Measurements from ENCODE around the gene KRTAP2-3.

KRTAP2-3 gene

DNA sequence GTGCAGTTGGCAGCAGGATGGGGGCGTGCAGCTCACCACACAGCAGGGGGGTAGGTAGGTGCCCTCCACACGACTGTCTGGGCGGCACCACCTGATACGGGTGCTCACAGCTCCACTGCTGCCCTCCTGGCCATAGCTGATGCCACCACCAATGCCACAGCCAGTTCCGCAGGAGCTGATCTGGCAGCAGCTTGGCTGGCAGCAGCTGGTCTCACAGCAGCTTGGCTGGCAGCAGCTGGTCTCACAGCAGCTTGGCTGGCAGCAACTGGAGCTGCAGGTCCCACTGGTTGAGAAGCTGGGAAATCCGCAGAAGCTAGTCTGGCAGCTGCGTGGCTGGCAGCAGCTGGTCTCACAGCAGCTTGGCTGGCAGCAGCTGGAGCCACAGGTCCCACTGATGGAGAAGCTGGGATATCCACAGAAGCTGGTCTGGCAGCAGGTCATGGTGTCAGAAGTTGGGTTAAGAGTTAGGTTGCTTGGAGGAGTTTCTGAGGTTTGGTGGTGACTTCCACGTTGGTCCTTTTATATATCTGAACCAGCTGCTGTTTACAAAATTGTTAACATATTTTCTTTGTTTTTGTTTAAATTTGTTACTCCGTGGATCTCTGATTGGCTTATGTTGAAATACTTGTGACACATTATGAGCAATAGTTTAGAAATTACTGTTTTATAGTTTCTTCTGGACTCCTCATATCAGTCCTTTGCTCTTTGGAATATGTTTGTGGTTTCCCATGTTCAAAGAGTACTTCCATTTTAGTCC lies 33.0 kb downstream of the KRTAP2-3 start, which contains the start of gene KRTAP1-5:
Gene KRTAP1-5, minus strand, starts transcription at position 494 of the 757 bp plus-strand sequence. Its CDS starts 53 bp downstream, at position 441.
- DNase-seq, result no peak

GRCh38 chr17:41024697-41025096 lies 35.2 kb downstream of the KRTAP2-3 start:
- DNase-seq, result no peak

DNA sequence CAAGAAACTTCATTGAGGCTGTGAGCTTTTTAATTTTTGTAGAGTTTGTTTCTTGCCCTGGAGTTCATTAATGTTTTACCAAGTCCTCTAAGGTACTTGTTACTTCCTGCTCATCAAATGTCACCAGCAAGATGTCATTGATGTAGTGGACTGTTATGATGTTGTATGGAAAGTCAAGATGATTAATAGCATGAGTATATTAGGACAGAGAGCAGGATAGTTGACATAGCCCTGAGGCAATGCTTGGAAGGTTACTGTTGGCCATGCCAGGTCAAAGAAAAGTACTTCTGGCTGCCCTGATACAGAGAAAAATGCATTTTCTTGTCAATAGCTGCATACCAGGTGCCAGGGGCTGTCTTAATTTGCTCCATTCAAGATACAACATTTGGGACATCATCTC lies 39.6 kb downstream of the KRTAP2-3 start:
- DNase-seq, result no peak

GRCh38 chr17:41019415-41019814 lies 40.5 kb downstream of the KRTAP2-3 start:
- DNase-seq, result no peak

GRCh38 chr17:41018541-41018940 lies 41.4 kb downstream of the KRTAP2-3 start:
- no peak for DNase-seq

- DNase-seq, result no peak
Measured at GRCh38 chr17:41016578-41017215, 43.2 kb downstream of the KRTAP2-3 start.

- no peak for DNase-seq
Measured at GRCh38 chr17:41015454-41015853, 44.5 kb downstream of the KRTAP2-3 start.

DNA sequence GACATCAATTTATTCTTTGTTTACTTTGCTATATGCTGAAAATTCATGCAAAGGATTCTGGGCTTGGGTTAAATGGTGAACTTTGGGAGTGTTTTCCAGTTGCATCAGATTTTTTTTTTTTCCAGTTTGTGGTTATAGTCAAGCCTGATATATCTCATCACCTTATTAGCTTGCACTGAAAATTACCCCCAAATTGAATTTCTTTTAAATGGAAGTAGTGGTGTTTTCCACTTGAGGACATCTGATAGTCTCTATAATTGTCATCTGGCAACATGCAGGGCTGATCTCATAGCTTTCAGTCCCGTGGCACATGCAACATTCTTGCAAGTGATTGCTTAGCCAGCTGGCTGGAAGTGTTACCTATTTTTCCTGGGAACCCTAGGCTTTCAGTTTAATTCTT lies 46.3 kb downstream of the KRTAP2-3 start:
- DNase-seq, result no peak

GRCh38 chr17:41013181-41013580 lies 46.7 kb downstream of the KRTAP2-3 start:
- no peak for DNase-seq

DNA sequence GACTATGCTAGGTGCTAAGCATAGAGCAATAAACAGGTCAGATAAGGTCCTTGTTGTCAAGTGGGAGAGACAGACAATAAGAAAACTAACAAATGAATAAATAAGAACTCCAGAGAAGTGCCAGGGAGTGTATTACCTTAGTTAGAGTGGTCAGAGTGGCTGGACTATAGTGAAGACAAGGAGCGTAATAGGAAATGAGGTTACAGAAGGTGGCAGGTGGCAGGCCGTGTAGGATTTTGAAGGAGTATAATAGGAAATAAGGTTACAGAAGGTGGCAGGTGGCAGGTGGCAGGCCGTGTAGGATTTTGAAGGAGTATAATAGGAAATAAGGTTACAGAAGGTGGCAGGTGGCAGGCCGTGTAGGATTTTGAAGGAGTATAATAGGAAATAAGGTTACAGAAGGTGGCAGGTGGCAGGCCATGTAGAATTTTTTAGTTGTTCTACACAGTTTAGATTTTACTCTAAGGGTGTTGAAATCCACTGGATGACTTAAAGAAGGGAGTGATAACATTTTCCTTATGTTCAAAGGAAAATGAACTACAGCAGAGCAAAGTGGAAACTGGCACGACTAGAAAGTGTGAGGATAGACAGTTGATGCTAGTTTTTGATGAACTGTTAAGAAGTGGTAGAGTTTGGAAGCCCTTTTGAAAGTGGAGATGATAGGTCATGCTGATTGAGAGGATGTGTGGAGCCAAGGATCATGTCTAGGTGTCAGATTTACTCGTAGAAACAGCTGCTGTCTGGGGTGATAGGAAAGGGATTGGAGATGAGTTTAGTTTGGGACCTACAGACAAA lies 47.4 kb downstream of the KRTAP2-3 start:
- no peak for DNase-seq

DNA sequence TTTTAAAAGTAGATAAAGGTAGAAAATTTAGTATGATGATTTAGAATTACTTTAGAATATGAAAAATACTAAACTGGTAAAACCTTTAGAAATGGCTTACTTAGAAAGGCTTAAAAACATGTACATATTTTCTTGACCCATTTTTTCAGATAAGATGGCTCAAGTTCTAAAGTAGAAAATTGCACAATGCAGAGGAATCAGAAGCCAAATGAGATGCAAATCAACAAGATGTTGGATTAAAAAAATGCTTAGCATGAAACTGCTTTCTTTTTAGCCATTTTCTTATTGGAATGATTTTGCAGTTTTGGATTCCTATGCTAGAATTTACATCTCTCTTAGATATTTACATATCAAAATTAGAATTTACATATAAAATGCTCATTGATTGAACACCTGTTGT lies 49.5 kb downstream of the KRTAP2-3 start:
- DNase-seq, result no peak

DNA sequence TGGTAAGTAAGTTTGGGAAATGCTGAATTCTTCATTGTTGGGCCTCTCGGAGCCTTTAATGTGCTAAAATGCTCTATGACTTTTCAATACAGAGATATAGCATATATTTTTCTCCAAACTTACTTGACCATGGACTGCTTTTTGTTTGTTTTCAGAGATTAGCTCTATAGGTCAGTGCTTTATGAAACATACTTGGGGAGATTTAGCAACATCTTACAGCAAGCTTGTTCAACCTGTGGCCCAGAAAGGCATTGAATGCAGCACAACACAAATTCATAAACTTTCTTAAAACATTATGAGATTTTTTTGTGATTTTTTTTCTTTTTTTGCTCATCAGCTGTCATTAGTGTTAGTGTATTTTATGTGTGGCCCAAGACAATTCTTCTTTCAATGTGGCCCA lies 50.0 kb downstream of the KRTAP2-3 start:
- DNase-seq, result no peak

DNA sequence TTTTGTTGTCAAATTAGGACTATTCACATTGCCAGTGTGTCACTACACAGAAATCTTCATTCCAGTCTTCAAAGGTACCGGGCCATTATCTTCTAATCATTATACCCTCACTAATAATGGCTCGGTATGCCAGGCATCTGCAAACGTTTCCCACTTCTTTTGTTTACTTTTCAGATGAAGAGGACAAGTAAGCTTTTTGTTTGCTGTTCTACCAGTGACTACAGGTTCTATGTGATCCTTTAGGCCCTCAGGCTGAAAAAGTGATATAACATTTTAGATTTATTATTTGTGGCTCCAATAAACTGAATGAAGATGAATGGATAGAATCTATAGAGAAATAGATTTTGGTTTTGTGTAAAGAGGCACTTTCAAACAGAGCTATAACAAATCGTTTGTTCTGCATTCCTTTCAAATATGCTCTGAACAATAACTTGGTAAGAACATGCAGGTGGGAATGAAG lies 50.6 kb downstream of the KRTAP2-3 start:
- DNase-seq, result no peak
